ENCODE data around the gene EXOC3L1. TPM values are rescaled to one million over a fixed set of nuclear protein-coding genes. Genes with fewer than 3 reads are reported as not detected.

The EXOC3L1 gene
- total RNA-seq, 2 experiments from 2014 or later: not detected

DNA sequence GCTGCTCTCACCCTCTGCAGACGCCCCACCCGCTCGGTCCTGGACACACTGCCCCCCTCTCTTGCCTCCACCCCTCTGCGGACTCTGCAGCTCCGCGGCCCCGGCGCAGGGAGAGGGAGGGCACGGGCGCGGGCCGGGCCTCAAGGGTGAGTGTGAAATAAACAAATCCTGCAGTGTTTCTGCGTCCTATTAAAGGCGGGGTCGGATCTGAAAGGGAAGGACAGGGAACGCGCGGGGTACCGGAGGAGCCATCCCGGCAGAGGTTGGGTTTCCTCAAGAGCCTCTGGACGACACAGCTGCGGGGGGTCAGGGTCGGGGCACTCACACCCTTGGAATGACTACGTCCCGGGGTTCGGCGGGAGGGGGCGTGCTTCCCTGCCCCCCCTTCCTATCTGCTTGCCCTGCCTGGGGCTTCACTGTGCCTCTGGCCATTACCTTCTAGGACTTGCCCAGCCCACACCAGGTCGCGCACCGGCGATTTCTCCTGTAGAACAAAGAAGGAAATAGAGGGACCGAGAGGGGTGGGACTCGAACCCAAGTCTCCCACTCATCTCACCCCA lies 25.9 kb downstream of the EXOC3L1 start:
- Mint-ChIP-seq H3K27ac (peak overlapping the region; percentile 45), H3K9me3 (no peaks in the 10 kb centered on the region), H3K36me3 (ENCODE audit: low read depth) (peaks cover 40% of the 10 kb centered on the region), H3K27me3 (peaks cover 34% of the 10 kb centered on the region), H3K4me3 (peak overlapping the region; percentile 63), H3K4me1 (peaks cover 53% of the 10 kb centered on the region)
- POLR2A ChIA-PET: interaction anchor here (0.9 to 12.7 kb wide), 12 partner anchors 9 to 317 kb away, joined by 3 to 204 read pairs (median 5); partner anchors contain the start of genes ATP6V0D1, B3GNT9, CBFB and MATCAP1
- no peak for DNase-seq
- CTCF ChIA-PET: interaction anchor here (1.5 to 6.9 kb wide), 5 partner anchors 10 to 28 kb away, joined by 4 to 56 read pairs (median 15); partner anchors contain the start of genes B3GNT9, E2F4 and MATCAP1

DNA sequence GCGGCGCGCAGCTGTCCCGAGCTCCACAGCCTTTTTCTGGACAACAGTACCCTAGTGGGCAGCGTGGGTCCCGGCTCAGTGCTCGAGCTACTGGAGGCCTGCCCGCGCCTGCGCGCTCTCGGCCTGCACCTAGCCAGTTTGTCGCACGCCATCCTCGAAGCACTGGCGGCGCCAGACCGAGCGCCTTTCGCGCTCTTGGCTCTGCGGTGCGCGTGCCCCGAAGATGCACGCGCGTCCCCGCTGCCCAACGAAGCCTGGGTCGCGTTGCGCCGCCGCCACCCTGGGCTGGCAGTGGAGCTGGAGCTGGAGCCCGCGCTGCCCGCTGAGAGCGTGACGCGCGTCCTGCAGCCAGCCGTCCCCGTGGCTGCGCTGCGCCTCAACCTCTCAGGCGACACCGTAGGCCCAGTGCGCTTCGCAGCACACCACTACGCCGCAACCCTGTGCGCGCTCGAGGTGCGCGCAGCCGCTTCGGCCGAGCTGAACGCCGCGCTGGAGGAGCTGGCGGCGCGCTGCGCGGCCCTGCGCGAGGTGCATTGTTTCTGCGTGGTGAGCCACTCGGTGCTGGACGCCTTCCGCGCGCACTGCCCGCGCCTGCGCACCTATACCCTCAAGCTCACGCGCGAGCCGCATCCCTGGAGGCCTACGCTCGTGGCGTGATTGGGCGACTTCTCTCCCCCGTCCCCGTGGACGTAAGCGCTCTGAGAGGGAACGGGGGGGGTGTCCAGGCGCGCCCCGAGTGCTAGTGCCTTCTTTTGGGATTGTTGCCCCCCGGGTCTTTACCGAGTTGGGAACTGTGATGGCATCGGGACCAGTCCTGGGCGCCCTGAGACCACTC lies 26.6 kb downstream of the EXOC3L1 start:
- peak overlapping the region; percentile 45 for H3K27ac Mint-ChIP-seq
- POLR2A ChIA-PET: interaction anchor here (1.1 to 12.7 kb wide), 13 partner anchors 9 to 318 kb away, joined by 3 to 204 read pairs (median 5); partner anchors contain the start of genes ATP6V0D1, B3GNT9, CBFB and MATCAP1
- peaks cover 44% of the 10 kb centered on the region for H3K36me3 Mint-ChIP-seq (ENCODE audit: low read depth)
- CTCF ChIA-PET: interaction anchor here (0.9 to 6.9 kb wide), 8 partner anchors 10 to 202 kb away, joined by 3 to 56 read pairs (median 6); partner anchors contain the start of genes B3GNT9, CES3, E2F4 and MATCAP1
- DNase-seq: peak; percentile 72
- peak overlapping the region; percentile 63 for H3K4me3 Mint-ChIP-seq
- peaks cover 30% of the 10 kb centered on the region for H3K27me3 Mint-ChIP-seq
- no peaks in the 10 kb centered on the region for H3K9me3 Mint-ChIP-seq
- H3K4me1 Mint-ChIP-seq: peaks cover 54% of the 10 kb centered on the region

DNA sequence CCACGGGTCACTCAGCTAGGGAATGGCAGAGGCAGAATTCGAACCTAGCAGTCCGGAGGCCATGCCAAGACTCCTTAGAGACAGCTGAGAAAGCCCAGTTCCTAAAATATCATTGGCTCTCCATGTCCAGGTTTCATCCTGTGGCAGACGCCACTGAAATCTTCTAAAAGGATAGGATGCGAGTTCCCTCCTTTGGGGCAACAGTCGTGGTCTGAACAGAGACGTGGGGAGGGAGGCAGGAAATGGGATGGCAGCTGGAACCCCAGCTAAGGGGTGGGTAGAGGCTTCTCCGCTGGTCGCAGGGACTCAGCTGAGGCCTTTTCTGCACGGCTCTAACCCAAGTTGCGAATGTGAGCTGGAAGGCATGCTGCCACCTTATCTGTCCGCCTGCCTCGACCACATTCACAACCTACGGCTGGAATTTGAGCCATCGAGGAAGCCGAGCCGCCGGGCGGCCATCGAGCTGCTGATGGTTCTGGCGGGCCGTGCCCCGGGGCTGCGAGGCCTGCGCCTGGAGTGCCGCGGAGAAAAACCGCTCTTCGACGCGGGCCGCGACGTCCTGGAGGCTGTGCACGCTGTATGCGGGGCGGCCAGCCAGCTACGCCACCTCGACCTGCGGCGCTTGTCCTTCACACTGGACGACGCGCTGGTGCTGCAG lies 27.3 kb downstream of the EXOC3L1 start:
- Mint-ChIP-seq H3K27me3 (peaks cover 28% of the 10 kb centered on the region), H3K4me3 (peak overlapping the region; percentile 96), H3K4me1 (peaks cover 60% of the 10 kb centered on the region), H3K36me3 (ENCODE audit: low read depth) (peaks cover 49% of the 10 kb centered on the region), H3K9me3 (no peaks in the 10 kb centered on the region), H3K27ac (no peak overlapping the region)
- DNase-seq: no peak
- CTCF ChIA-PET: interaction anchor here (0.9 to 6.9 kb wide), 8 partner anchors 9 to 202 kb away, joined by 3 to 56 read pairs (median 6); partner anchors contain the start of genes B3GNT9, CES3, E2F4 and MATCAP1
- POLR2A ChIA-PET: interaction anchor here (1.1 to 12.7 kb wide), 12 partner anchors 9 to 318 kb away, joined by 3 to 204 read pairs (median 5); partner anchors contain the start of genes ATP6V0D1, B3GNT9, CBFB and MATCAP1

DNA sequence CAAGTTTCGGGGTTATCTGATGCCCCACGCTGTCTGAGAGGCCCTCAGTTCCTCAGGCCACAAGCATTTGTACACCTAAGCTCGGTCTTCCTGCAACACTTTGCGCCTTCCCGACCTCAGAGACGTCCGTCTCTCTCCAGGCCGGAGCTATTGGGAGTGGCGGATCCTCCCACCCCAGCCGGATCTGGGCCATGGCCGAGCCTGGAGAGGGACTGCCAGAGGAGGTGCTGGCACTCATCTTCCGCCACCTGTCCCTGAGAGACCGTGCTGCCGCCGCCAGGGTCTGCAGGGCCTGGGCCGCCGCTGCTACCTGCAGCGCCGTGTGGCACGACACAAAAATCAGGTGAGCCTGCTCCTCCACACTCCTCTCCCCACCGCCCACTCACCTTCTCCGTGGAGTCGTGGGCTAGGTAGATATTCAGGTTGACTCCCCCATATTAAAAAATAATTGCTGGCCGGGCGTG lies 28.3 kb downstream of the EXOC3L1 start:
- DNase-seq: no peak
- ChIA-PET POLR2A (interaction anchor here (1.7 to 12.7 kb wide), 4 partner anchors 12 to 144 kb away, joined by 11 to 204 read pairs (median 41); partner anchors contain the start of genes MATCAP1 and NOL3), CTCF (interaction anchor here (1.7 to 6.9 kb wide), 5 partner anchors 8 to 185 kb away, joined by 4 to 56 read pairs (median 15); partner anchors contain the start of genes MATCAP1 and NOL3)
- H3K4me3 Mint-ChIP-seq: peak overlapping the region; percentile 96
- H3K27me3 Mint-ChIP-seq: peaks cover 21% of the 10 kb centered on the region
- H3K9me3 Mint-ChIP-seq: no peaks in the 10 kb centered on the region
- peaks cover 64% of the 10 kb centered on the region for H3K4me1 Mint-ChIP-seq
- H3K36me3 Mint-ChIP-seq (ENCODE audit: low read depth): peaks cover 51% of the 10 kb centered on the region
- no peak overlapping the region for H3K27ac Mint-ChIP-seq

DNA sequence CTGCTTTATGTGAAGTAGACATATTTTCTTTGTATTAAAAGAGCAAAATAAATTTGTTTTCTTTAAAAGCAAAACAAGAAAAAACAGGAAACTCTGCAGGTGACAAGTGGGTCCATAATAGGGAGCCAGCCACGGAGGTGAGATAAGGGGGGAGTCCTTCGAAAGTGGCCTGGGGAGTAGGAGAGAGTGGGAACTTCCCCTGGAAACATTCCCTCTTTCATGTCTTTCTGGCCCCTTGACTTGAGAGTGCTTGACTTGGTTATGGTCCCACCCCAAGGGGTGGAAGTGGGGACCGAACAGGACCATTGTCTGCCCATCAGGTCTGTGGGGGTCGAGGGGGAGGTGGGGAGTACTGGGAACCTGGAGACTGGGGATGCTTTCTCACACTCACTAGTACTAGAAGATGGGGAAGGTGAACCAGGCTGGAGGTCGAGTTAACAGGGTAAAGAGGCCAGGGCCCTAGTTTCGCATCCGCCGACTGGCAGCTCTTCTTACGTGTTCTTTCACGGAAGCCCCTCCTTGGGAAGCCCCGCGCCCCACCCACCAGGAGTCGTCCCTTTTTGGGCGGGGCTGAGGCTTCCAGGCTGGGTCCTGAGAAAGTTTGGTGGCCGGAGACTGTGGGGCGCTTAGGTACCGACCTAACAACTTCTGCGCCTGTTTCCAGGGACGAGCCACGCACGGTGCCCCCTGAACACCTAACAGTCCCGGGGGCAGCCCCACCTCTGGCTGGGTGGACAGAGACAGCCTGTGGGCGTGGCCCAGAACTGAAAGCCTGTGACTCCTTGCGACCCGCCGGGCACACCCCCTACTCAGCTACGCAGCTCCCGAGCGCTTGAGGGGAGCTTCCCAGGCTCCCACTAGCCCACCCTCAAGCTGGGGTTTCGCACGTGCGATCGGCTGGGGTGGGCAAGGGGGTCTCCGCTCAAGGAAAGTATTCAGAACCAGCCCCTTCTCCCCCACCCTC lies 31.0 kb downstream of the EXOC3L1 start:
- DNase-seq: peak; percentile 93
- H3K9me3 Mint-ChIP-seq: no peaks in the 10 kb centered on the region
- peaks cover 5% of the 10 kb centered on the region for H3K27me3 Mint-ChIP-seq
- CTCF ChIA-PET: interaction anchor here (0.8 to 6.9 kb wide), 20 partner anchors 8 to 286 kb away, joined by 3 to 56 read pairs (median 4); partner anchors contain the start of genes B3GNT9, ELMO3, MATCAP1 and NOL3
- H3K4me1 Mint-ChIP-seq: peaks cover 65% of the 10 kb centered on the region
- peaks cover 57% of the 10 kb centered on the region for H3K36me3 Mint-ChIP-seq (ENCODE audit: low read depth)
- peak overlapping the region; percentile 98 for H3K27ac Mint-ChIP-seq
- peak overlapping the region; percentile 96 for H3K4me3 Mint-ChIP-seq
- POLR2A ChIA-PET: interaction anchor here (0.6 to 12.7 kb wide), 29 partner anchors 8 to 403 kb away, joined by 3 to 204 read pairs (median 5); partner anchors contain the start of genes B3GNT9, CBFB, CTCF and MATCAP1

DNA sequence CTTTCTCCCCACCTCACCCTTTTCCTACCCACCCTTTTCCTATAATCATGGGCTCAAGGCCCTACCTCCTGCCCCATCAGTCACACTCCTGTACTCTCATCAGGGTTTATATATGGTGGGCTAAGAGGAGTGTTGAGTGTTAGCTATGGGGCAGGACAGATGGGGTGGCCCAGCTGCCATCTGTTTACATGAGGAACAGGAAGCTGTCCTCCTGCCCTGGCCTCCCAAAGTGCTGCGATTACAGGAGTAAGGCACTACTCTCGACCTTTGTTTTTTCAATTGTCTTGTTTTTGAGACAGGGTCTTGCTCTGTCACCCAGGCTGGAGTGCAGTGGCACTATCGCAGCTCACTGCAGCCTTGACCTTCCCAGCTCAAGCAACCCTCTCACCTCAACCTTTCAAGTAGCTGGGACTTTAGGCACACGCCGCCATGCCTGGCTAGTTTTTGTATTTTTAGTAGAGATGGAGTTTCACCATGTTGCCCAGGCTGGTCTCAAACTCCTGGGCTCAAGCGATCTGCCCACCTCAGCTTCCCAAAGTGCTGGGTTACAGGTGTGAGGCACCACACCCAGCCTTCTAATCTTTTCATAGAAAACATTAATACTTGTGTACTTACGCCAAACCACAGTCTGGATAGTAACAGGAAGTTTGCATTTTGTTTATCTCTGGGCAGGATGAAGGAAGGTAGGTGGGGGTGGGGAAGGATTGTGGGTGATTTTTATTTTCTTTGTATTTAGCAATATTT lies 31.9 kb downstream of the EXOC3L1 start:
- H3K27me3 Mint-ChIP-seq: peaks cover 3% of the 10 kb centered on the region
- peak overlapping the region; percentile 96 for H3K4me3 Mint-ChIP-seq
- peaks cover 64% of the 10 kb centered on the region for H3K36me3 Mint-ChIP-seq (ENCODE audit: low read depth)
- no peaks in the 10 kb centered on the region for H3K9me3 Mint-ChIP-seq
- POLR2A ChIA-PET: interaction anchor here (0.7 to 12.7 kb wide), 31 partner anchors 7 to 404 kb away, joined by 3 to 204 read pairs (median 6); partner anchors contain the start of genes B3GNT9, CBFB, CTCF and E2F4
- CTCF ChIA-PET: interaction anchor here (0.5 to 6.9 kb wide), 20 partner anchors 11 to 290 kb away, joined by 3 to 56 read pairs (median 4); partner anchors contain the start of genes ELMO3 and MATCAP1
- no peak for DNase-seq
- peak overlapping the region; percentile 98 for H3K27ac Mint-ChIP-seq
- peaks cover 67% of the 10 kb centered on the region for H3K4me1 Mint-ChIP-seq

DNA sequence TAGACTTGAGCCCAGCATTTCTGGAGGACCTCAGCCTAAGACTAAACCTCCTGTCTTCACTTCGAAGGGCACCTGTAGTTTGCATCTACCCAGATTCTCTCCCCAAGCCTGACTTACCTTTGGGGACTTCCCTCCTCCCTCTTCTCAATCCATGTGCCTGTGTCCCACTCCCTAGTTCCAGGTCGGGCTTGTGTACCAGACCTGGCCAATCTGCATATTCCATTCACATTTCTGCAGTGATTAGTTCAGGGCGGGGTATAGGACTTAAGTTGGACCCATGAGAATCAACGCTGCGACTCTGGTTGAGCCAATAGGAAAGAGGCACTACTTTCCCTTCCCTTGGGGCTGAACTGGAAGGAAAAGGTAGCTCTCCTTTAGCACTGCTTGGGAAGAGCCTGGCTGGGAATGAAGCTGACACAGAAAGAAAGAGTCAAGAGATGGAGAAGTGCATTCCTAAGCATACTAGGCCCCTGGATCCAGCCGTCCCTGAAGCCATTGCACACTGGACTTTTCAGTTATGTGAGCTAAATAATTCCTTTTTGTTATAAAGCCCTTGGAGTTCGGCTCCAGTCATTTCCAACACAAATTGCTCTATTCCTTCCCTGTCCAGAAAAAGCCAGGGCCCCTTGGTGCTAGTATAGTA lies 32.7 kb downstream of the EXOC3L1 start:
- peak overlapping the region; percentile 98 for H3K27ac Mint-ChIP-seq
- POLR2A ChIA-PET: interaction anchor here (0.9 to 12.7 kb wide), 18 partner anchors 8 to 182 kb away, joined by 3 to 204 read pairs (median 7); partner anchors contain the start of genes CBFB, E2F4, ELMO3 and MATCAP1

DNA sequence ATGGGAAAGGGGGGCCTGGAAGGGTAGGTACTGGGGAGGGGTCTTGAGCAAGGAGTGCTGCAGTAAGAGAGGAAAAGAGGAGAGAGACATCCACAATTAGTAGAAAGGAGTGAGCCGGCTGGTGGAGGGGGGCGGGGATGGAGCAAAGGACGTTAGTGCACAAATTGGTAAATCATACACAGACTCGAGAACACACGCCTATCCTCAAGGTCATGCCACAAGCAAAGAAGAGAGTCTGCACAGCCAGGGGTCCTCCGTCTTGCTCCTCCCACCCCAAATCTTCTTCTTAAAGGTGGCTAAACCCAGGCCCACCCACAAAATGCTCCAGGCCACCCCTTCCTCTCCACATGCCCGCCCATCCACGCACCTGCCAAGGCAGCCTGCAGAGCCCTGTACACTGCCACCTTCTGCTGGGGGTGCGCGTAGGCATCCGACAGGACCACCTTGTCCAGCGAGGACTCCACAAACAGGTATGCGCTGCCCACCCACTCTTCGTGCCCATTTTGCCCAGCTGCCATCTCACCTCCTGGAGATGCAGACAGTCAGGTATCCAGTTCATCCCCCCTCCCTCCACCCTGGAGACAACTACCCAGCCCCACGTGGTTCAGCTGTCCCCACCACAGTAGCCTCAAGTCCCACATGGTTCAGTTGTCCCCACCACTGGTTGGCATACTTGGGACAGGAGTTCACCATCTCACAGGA lies 33.6 kb downstream of the EXOC3L1 start:
- peaks cover 64% of the 10 kb centered on the region for H3K4me1 Mint-ChIP-seq
- no peaks in the 10 kb centered on the region for H3K27me3 Mint-ChIP-seq
- ChIA-PET POLR2A (interaction anchor here (1.1 to 12.7 kb wide), 8 partner anchors 14 to 172 kb away, joined by 4 to 204 read pairs (median 7); partner anchors contain the start of gene NOL3), CTCF (interaction anchor here (0.8 to 6.1 kb wide), 17 partner anchors 8 to 203 kb away, joined by 3 to 152 read pairs (median 20); partner anchors contain the start of gene HSF4)
- peak overlapping the region; percentile 98 for H3K27ac Mint-ChIP-seq
- no peak for DNase-seq
- H3K4me3 Mint-ChIP-seq: peak overlapping the region; percentile 24
- peaks cover 59% of the 10 kb centered on the region for H3K36me3 Mint-ChIP-seq (ENCODE audit: low read depth)
- no peaks in the 10 kb centered on the region for H3K9me3 Mint-ChIP-seq

More for the DNA sequence above, 32.7 kb downstream of the EXOC3L1 start:
- Mint-ChIP-seq H3K9me3 (no peaks in the 10 kb centered on the region), H3K36me3 (ENCODE audit: low read depth) (peaks cover 67% of the 10 kb centered on the region), H3K4me3 (peak overlapping the region; percentile 96), H3K27me3 (no peaks in the 10 kb centered on the region), H3K4me1 (peaks cover 65% of the 10 kb centered on the region)
- CTCF ChIA-PET: interaction anchor here (0.5 to 6.9 kb wide), 16 partner anchors 12 to 289 kb away, joined by 3 to 56 read pairs (median 4); partner anchors contain the start of genes ELMO3 and MATCAP1
- no peak for DNase-seq

DNA sequence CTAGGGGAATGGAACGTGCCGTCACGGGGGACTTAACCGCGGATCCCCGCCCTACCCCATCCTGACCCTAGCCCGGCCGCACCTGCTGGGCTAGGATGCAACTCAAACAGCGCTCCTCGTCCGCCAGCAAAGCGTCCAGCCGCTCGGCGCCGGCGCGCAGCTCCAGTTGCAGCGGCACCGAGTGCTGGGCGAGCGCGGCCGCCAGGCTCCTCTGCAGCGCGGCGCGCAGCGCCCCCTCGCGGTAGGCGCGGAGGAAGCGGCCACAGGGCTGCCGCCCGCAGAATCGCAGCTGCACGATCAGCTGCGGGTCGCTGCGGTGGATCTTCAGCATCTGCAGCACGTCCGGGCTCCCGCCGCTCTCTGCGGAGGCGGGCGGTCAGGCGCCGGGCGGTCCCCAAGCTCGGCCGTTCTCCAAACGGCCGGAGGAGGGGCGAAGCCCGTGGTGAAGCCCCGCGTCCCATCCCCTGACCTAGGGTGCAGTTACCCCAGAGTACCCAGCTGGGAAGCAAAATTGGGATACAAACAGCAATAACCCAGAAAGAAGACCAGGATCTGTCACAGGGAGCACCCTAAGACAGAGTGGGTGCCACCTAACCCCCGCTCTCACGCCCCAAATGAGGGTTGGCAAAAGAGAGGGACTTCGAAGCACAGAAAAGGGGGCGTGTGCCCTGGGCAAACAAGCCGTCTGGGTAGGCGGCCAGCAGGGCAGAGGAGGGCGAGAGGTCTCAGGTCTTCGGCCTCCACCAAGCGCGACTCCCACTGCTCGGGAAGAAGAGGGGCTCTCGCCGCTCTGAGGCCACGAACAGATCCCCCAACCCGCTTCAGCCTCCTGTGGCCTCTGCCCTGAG lies 34.4 kb downstream of the EXOC3L1 start:
- Mint-ChIP-seq H3K4me3 (peak overlapping the region; percentile 74), H3K27me3 (no peaks in the 10 kb centered on the region), H3K9me3 (no peaks in the 10 kb centered on the region), H3K36me3 (ENCODE audit: low read depth) (peaks cover 52% of the 10 kb centered on the region), H3K27ac (no peak overlapping the region), H3K4me1 (peaks cover 65% of the 10 kb centered on the region)
- ChIA-PET POLR2A (interaction anchor here (0.7 to 4.5 kb wide), 22 partner anchors 9 to 275 kb away, joined by 3 to 28 read pairs (median 3); partner anchors contain the start of genes CBFB, HSF4, NOL3 and PDP2), CTCF (interaction anchor here (0.6 to 6.1 kb wide), 60 partner anchors 8 to 281 kb away, joined by 3 to 152 read pairs (median 6); partner anchors contain the start of genes CBFB, CES3, ELMO3 and HSF4)
- peak; percentile 85 for DNase-seq
